ENCODE measurements around the gene APLP2.

DNA sequence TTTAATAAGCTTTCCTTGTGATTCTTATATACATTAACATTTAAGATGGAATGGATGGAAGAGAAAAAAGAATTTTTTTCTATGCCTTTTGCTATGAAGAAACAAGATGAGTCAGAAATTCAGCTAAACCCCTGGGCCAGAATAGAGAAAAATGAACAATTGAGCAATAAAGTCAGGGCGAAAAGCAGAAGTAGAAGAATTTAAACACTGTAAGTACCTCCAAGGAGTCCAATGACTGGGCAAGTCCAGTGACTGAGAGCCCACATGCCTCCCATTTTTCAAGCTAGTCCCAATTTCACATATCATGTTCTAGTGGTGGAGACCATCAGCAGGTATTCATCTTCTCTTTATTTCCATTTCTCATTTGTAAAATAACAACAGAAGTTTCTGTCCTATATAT, 18.6 kb upstream of the APLP2 start:
- TF ChIP-seq, protein P1, sequence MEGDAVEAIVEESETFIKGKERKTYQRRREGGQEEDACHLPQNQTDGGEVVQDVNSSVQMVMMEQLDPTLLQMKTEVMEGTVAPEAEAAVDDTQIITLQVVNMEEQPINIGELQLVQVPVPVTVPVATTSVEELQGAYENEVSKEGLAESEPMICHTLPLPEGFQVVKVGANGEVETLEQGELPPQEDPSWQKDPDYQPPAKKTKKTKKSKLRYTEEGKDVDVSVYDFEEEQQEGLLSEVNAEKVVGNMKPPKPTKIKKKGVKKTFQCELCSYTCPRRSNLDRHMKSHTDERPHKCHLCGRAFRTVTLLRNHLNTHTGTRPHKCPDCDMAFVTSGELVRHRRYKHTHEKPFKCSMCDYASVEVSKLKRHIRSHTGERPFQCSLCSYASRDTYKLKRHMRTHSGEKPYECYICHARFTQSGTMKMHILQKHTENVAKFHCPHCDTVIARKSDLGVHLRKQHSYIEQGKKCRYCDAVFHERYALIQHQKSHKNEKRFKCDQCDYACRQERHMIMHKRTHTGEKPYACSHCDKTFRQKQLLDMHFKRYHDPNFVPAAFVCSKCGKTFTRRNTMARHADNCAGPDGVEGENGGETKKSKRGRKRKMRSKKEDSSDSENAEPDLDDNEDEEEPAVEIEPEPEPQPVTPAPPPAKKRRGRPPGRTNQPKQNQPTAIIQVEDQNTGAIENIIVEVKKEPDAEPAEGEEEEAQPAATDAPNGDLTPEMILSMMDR (IDR thresholded peaks at IDR 0.05 in 2 of 3, conservative IDR thresholded peaks at IDR 0.05 in 1 of 3; ENCODE audit: borderline replicate concordance in 1 of 3, insufficient read depth in 1 of 3, low read depth in 2 of 3, low read length in 2 of 3) = no peak
- TF ChIP-seq POLR2A (IDR thresholded peaks at IDR 0.05; ENCODE audit: borderline replicate concordance, extremely low read depth, insufficient read depth, insufficient read length) (no peak), RAD21 (IDR thresholded peaks at IDR 0.05; ENCODE audit: low read depth) (no peak), EZH2 (IDR thresholded peaks at IDR 0.05) (no peak), CBX3 (IDR thresholded peaks at IDR 0.05; ENCODE audit: low read depth) (no peak)
- TF ChIP-seq, protein P2, sequence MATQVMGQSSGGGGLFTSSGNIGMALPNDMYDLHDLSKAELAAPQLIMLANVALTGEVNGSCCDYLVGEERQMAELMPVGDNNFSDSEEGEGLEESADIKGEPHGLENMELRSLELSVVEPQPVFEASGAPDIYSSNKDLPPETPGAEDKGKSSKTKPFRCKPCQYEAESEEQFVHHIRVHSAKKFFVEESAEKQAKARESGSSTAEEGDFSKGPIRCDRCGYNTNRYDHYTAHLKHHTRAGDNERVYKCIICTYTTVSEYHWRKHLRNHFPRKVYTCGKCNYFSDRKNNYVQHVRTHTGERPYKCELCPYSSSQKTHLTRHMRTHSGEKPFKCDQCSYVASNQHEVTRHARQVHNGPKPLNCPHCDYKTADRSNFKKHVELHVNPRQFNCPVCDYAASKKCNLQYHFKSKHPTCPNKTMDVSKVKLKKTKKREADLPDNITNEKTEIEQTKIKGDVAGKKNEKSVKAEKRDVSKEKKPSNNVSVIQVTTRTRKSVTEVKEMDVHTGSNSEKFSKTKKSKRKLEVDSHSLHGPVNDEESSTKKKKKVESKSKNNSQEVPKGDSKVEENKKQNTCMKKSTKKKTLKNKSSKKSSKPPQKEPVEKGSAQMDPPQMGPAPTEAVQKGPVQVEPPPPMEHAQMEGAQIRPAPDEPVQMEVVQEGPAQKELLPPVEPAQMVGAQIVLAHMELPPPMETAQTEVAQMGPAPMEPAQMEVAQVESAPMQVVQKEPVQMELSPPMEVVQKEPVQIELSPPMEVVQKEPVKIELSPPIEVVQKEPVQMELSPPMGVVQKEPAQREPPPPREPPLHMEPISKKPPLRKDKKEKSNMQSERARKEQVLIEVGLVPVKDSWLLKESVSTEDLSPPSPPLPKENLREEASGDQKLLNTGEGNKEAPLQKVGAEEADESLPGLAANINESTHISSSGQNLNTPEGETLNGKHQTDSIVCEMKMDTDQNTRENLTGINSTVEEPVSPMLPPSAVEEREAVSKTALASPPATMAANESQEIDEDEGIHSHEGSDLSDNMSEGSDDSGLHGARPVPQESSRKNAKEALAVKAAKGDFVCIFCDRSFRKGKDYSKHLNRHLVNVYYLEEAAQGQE (IDR thresholded peaks at IDR 0.05; ENCODE audit: low read depth) = no peak
